Neural cell (in vitro differentiated cells): ENCODE results near the gene NFYC.

Source experiments
- TAF1 ChIP-seq: IDR thresholded peaks from 2 replicates; pipeline ENCODE4 v1.6.1; 2012; ENCODE audit warnings: low read depth
- TF ChIP-seq, protein P1 (sequence below): fragments of 450-650 bp; IDR thresholded peaks from 2 replicates; pipeline ENCODE4 v1.5.1; 2014; ENCODE audit warnings: antibody characterized with exemption, mild to moderate bottlenecking, moderate library complexity; ENCODE audit not compliant: poor library complexity, severe bottlenecking

DNA sequence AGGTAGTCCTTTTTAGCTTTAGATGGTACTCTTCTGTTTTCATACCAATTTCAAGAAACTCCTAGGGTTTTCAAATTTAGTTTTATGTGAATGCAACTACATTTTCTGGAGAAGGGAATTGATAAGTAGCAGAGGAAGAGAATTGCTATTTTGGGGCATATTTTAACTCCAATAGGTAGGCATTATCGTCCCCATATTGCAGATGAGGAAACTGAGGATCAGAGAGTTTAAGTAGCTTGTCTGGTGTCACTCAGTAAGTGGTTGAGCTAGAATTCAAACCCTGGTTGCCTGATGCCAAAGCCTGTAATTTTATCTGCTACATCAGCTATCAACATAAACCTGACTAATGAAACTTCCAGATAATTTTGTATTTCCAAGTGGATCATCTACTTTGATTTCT is 1.9 kb downstream of the NFYC start:
- TF ChIP-seq, protein P1, sequence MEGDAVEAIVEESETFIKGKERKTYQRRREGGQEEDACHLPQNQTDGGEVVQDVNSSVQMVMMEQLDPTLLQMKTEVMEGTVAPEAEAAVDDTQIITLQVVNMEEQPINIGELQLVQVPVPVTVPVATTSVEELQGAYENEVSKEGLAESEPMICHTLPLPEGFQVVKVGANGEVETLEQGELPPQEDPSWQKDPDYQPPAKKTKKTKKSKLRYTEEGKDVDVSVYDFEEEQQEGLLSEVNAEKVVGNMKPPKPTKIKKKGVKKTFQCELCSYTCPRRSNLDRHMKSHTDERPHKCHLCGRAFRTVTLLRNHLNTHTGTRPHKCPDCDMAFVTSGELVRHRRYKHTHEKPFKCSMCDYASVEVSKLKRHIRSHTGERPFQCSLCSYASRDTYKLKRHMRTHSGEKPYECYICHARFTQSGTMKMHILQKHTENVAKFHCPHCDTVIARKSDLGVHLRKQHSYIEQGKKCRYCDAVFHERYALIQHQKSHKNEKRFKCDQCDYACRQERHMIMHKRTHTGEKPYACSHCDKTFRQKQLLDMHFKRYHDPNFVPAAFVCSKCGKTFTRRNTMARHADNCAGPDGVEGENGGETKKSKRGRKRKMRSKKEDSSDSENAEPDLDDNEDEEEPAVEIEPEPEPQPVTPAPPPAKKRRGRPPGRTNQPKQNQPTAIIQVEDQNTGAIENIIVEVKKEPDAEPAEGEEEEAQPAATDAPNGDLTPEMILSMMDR = no peak
- TF ChIP-seq TAF1 = no peak
